Activated CD8-positive, alpha-beta memory T cell treated with anti-CD3 and anti-CD28 coated beads for 24 hours (primary cell): Measurements from ENCODE around the gene ETFA.

ENCODE experiments used
- DNase-seq: peaks from one replicate; pipeline ENCODE4 v3.0.0-alpha.2; 2020

ETFA gene

GRCh38 chr15:76209942-76210341 is 101.3 kb downstream of the ETFA start:
- no peak for DNase-seq

DNA sequence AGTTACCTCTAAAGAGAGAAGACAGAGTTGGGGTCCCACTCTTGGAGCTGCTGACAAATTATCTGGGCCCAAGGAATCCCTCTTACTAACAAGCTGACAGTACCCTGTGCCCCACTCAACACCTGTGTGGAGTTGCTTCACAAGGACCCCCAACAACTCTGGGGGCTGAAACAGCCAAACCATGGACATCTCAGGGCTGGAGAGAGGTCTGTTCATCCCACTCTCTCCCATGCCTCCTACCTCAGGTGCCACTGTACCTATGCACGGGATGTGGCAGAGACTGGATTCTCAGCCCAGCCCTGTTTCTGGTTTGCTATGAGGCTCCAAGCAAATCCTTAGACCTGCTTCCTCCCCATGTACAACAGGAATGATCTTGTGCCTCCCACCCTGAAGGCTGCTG is 101.7 kb downstream of the ETFA start:
- no peak for DNase-seq

DNA sequence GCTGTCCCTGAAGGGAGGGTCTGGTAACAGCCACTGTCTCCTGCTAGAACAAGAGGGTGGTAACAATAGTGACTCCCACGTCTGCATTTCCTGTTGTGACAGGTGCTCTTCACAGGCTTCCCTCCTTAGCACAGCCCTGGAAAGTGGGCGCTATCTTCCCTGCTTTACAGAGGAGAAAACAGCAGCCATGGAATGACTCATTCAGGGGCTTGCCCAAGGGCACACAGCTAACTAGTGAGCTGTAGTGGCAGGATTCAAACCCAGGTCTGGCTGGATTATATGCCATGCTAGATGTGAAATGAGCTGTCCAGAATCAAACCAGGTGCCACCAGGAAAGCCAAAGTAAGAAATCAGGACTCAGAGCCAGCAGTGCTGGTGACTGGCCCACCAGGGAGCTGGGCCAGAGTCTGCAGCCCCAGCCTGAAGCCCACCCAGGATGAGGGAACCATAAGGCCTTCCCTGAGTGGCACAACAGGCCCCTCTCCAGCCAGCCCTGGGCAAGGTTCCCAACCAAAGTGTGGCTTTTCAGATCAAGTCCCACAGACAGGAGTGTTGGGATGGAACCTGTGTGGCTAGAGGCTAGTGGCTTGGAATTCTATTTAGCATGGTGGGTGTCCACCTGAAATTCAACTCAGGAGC is 102.4 kb downstream of the ETFA start:
- no peak for DNase-seq

- no peak for DNase-seq
These were observed 103.0 kb downstream of the ETFA start for GRCh38 chr15:76208084-76208785.

DNA sequence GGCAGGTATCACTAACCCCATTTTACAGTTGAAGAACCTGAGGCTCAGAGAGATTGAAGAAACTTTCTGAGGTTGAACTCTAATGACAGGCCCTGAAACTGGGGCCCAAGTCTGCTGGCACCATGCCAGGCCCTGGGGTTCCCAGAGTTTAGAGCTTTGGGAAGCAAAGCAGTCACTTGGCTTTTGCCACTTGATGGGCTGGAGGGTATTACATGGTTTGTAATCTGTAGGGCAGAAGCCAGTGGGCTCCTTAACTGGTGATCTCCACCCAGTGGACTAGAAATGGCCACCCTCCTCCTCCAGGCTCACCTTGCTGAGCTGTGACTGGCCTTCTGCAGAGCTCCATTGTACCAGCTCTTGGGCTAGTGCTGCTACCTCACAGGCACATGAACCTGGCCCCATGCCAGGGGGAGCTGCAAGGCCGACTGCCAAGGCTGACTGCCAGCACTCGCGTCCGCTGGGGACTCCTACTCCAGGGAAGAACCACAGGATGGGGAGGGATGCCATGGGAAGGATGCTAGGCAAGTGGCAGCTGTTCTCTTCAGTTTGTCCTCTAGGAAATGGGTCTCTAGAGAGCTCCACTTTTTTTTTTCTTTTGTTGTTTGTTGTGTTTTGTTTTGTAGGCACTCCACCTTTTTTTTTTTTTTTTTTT is 104.8 kb downstream of the ETFA start:
- no peak for DNase-seq

GRCh38 chr15:76204916-76205460 is 106.3 kb downstream of the ETFA start:
- DNase-seq: peak; percentile 41

DNA sequence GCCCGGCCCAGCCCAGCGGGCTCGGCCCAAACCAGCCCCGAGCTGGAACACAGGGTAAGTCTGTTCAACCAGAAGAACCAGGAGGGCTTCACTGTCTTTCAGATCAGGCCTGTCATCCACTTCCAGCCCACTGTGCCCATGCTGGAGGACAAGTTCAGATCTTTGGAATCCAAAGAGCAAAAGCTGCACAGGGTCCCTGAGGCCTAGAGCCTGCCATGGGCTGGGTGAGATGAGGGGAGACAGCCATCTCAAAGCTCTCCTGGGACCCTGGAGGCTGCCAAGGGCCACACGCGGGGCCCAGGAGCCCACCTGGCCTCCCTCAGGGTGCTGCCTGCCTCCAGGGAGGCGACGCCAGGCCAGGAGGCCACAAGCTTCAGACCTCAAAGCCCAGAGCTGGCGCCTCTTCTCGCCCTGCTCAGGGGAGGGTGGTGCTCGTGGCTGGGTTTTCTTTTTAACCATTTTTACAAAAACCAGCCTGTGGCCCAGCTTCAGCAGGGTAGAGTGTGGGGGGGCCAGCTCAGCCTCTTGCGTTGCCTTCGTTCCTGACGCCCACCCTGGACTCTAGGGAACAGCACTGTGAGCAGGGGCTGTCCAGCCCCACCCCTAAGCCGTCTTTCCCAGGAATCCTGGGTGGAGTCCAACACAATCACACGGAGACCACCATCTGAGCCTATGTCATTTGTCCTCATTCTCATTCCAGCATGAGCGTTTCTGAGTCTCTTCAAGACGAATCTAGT is 107.0 kb downstream of the ETFA start:
- no peak for DNase-seq

DNA sequence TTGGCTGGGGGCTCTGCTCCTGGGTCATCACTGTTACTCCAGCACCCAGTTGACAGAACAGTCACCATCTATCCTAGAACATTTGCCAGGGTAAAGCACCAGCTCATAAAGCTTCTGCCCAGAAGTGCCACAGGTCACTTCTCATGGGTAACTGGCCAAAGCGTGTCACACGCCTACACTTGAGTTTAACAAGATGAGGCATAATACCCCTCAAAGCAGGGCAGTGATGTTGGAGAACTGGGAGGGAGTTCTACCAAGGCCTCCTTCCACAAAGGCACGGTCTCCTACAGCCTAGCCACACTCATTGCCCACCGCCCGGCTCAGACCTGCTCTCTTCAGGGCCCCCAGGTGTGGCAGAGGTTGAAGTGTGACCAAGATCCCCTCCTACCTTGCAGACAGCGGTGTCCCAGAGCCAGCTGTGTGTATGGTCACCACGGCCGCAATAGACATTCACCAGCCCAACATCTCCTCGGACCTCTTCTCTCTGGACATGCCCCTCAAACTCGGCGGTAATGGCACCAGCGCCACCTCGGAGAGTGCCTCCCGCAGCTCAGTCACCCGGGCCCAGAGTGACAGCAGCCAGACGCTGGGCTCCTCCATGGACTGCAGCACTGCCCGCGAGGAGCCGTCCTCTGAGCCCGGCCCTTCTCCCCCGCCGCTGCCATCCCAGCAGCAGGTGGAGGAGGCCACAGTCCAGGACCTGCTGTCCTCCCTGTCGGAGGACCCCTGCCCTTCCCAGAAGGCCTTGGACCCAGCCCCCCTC is 107.7 kb downstream of the ETFA start:
- no peak for DNase-seq

DNA sequence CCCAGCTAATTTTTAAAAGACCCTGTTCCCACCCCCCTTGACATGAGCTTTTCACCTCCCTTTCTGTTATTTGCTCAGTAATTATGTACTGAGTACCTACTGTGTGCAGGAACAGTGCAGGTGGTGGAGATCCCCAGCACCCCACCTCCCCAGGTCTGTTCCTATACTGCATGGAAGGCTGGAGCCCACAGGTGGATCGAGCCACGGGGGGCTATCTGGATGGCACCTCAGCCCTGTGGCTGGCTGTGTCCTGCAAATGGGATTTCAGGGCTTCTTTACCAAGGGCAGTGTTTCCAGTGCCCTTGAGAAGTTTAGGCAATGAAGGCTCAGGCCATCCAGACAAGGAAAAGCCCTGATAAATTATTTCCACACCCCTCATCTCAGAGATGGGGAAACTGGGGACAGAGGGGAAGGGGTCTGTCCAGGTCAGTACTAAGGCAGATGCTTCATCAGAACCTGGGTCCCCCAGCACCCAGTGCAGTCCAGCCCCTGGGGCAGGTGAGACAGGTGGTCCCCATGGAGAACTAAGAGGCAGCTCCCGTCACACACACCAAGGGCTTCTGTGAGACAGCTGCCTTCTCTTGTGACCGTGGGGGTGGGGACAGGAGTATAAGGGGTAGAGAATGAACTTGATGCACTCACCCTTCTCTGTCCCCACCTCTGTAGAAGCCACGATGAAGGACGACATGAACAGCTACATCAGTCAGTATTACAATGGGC is 109.6 kb downstream of the ETFA start:
- DNase-seq: no peak

GRCh38 chr15:76200641-76201105 is 110.6 kb downstream of the ETFA start:
- no peak for DNase-seq

- DNase-seq: no peak
These were observed 111.2 kb downstream of the ETFA start for GRCh38 chr15:76200083-76200465.

- DNase-seq: no peak
These were observed 111.9 kb downstream of the ETFA start for GRCh38 chr15:76199106-76200082.

GRCh38 chr15:76198456-76199105 is 112.7 kb downstream of the ETFA start:
- DNase-seq: no peak

GRCh38 chr15:76197703-76198455 is 113.4 kb downstream of the ETFA start:
- no peak for DNase-seq

GRCh38 chr15:76196269-76197231 is 114.7 kb downstream of the ETFA start:
- no peak for DNase-seq

GRCh38 chr15:76195506-76196268 is 115.6 kb downstream of the ETFA start:
- DNase-seq: no peak

DNA sequence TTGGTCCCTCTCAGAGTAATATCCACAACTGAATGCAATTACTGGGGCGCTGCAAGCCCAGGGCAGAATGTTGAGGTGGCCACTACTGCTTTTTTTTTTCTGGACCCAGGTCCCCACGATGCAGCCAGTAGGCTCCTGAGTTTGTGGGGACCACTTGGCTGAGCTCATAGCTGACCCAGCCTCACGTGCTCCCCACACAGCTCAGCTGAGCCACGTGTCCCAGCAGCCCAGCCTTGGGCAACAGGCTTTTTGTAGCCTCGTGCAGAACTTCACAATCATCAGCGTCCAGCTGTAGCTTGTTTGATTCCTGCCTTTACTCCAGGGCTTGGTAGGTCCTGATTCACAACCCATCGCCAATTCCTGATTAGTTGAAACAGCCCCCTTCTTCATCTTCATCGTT is 117.3 kb downstream of the ETFA start:
- no peak for DNase-seq
